ENCODE data around the gene STARD13.
"Not testable (repeated sequence)": the region's sequence is repeated elsewhere in the genome, so short reads cannot be mapped to it uniquely, and the experiment has no call there.

The STARD13 gene

GRCh38 chr13:33249066-33249465, 36.5 kb downstream of the STARD13 start:
- DNase-seq = no peak

- DNase-seq = no peak
Observed at GRCh38 chr13:33245505-33246158, 39.9 kb downstream of the STARD13 start.

- no peak for DNase-seq
Observed at GRCh38 chr13:33244907-33245287, 40.7 kb downstream of the STARD13 start.

- no peak for DNase-seq
Observed at GRCh38 chr13:33244210-33244906, 41.2 kb downstream of the STARD13 start.

- no peak for DNase-seq
Observed at GRCh38 chr13:33242984-33243617, 42.5 kb downstream of the STARD13 start.

GRCh38 chr13:33242372-33242771, 43.2 kb downstream of the STARD13 start:
- not testable (repeated sequence) for DNase-seq

- DNase-seq = no peak
Observed at GRCh38 chr13:33236021-33236420, 49.5 kb downstream of the STARD13 start.

- no peak for DNase-seq
Observed at GRCh38 chr13:33235564-33235963, 50.0 kb downstream of the STARD13 start.

- peak; percentile 7 for DNase-seq
Observed at GRCh38 chr13:33235078-33235477, 50.5 kb downstream of the STARD13 start.

GRCh38 chr13:33233547-33233946, 52.0 kb downstream of the STARD13 start:
- no peak for DNase-seq

GRCh38 chr13:33232883-33233282, 52.7 kb downstream of the STARD13 start:
- DNase-seq = no peak

- DNase-seq = no peak
Observed at GRCh38 chr13:33231339-33231738, 54.2 kb downstream of the STARD13 start.

- peak; percentile 64 for DNase-seq
Observed at GRCh38 chr13:33230178-33230881, 55.2 kb downstream of the STARD13 start.

GRCh38 chr13:33229446-33230177, 55.9 kb downstream of the STARD13 start:
- DNase-seq = peak; percentile 92

- DNase-seq = peak; percentile 65
Observed at GRCh38 chr13:33228648-33229445, 56.7 kb downstream of the STARD13 start.

GRCh38 chr13:33227927-33228647, 57.5 kb downstream of the STARD13 start:
- DNase-seq = peak; percentile 6

- DNase-seq = no peak
Observed at GRCh38 chr13:33224686-33225085, 60.9 kb downstream of the STARD13 start.

- DNase-seq = no peak
Observed at GRCh38 chr13:33224191-33224590, 61.4 kb downstream of the STARD13 start.

GRCh38 chr13:33219926-33220325, 65.6 kb downstream of the STARD13 start:
- DNase-seq = no peak

GRCh38 chr13:33218426-33218825, 67.1 kb downstream of the STARD13 start:
- DNase-seq = no peak

GRCh38 chr13:33218020-33218419, 67.5 kb downstream of the STARD13 start:
- DNase-seq = no peak
